HG03039 (cell line): ENCODE measurements around the gene B4GALT4.
"Not testable (repeated sequence)": the region's sequence is repeated elsewhere in the genome, so short reads cannot be mapped to it uniquely, and the experiment has no call there.

ENCODE experiments used
- ATAC-seq: cut with Tn5 transposase; IDR thresholded peaks from one replicate; pipeline ENCODE4 v1.9.1; 2021; ENCODE audit warnings: mild to moderate bottlenecking, moderate library complexity; ENCODE audit not compliant: unreplicated experiment

The B4GALT4 gene

DNA sequence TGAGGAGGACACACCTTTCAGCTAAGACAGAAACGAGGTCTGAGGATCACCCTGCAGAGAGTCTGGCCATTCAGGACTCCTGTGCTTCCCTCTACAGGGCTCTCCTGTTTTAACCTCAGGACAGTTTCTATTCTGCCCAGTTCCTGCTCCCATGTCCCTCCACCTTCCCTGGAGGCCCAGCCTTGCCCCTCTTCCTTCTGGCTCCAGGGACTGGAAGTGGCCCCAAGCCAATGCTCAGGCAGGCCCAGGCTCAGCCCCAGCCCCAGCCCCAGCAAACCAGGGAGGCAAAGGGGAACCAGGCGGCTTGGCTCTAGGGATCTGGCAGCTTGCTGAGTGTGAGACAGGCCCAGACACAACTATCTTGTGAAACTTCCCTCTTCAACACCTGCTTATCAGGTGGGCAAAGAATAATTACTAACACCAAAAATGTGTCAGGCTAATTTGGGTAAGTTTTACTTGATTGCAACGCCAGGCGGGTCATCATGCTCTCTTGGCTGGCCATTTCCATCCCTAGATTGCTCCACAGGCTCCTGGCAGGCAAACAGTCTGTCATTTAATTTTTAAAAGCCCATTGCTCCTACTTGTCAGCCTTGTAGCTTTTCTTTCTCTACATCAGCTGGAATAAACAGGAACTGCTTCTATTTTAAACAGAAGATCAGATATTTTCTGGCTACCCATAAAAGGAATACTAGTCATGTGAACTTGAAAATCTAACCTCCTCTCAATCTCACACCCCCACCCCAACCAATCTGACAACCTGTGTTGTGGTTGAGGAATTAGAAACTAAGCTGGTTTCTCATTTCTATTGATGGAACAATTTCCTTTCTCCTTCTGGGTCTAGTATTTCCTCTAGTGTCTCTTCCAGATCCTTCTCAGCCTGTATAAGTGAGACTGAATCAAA, 33.8 kb downstream of the B4GALT4 start:
- ATAC-seq, result no peak

- no peak for ATAC-seq
These were observed 35.0 kb downstream of the B4GALT4 start for GRCh38 chr3:119205685-119206084.

- no peak for ATAC-seq
These were observed 35.5 kb downstream of the B4GALT4 start for GRCh38 chr3:119205209-119205608.

- no peak for ATAC-seq
These were observed 44.8 kb downstream of the B4GALT4 start for GRCh38 chr3:119195911-119196310.

DNA sequence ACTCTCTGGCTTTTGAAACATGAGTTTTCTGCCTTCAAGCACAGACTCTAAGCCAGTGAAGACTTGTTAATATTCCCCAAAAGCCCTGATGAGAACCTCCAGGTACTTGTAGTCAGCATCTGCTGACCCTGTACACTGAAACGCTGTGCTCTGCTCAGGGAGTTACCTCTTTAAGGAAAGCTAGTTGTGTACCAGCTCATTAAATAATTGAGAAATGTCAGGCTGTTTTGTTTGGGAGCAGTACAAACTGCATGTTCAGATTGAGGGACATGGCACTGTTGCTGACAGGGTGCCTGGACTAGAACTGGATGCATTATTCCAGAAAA, 45.6 kb downstream of the B4GALT4 start:
- ATAC-seq, result no peak

DNA sequence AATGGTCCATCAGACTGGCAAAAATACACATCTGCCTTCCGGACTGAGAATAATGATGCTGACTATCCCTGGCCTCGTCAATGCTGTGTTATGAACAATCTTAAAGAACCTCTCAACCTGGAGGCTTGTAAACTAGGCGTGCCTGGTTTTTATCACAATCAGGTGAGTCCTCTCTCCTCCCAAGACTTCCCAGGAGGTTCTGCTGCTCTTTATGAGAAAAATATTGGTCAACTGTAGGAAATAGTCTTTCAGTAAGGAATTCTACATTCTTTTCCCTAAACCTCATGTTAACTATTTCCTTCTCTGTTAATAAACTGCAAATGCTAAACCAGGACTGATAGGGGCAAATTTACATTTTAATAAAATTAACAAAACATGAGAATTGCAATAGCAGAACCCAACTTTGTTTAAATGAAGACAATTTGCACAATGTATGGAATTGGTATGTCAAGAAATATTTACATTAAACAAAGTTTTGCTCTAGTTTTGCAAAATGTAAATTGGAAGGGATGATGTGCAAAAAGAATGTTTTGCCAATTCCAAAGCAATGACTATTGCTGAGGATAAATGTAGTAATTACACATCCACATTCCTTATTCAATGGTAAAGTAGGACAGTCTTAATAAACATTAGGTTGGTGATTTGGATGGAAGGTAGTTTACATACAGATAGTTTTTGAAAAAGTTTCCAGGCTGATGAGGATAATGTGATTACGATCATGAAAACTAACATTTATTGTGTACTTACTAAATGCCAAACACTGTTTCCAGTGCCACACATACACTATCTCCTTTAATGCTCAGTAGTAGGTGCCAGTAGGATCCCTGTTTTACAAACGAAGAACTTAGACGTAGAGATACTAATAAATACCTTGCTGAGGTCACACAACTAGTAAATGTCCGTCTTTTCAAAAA, 46.2 kb downstream of the B4GALT4 start:
- no peak for ATAC-seq

GRCh38 chr3:119191800-119192199, 48.9 kb downstream of the B4GALT4 start:
- ATAC-seq, result no peak

- no peak for ATAC-seq
These were observed 53.4 kb downstream of the B4GALT4 start for GRCh38 chr3:119187266-119187665.

DNA sequence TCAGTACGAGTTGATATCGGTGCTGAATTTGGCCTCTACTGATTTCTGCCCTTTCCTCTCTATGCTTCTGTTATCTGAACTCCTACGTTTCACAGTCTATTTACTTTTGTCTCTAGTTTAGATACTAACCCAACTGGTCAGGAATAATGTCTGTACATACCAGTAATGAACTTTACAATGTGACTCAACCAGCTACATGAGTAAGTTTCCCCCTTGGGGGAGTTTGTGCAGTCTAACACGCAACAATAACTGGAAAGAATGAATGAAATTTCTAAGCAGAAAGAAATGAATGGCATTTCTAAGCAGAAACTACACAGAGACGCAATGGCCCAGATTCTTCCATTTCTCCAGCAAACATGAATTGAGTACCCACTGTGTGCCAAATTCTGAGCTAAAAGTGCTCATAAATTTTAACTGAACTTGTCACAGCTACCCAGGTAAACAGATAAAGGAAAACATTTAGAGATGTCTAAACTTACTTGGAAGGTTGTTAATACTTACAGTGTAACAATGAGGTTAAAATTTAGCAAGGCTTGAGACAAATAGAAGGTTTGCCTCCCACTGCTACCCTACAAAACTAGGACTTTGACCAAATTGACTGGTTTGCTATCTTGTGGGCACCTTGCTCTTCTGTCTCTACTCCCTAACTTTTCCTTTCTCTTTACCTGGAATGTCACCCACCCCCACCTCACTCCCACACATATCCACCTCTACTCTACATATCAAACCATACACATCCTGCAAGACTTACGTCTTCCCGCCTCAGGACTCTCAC, 55.7 kb downstream of the B4GALT4 start:
- ATAC-seq, result no peak

GRCh38 chr3:119184111-119184510, 56.6 kb downstream of the B4GALT4 start:
- ATAC-seq, result no peak

GRCh38 chr3:119181765-119182164, 58.9 kb downstream of the B4GALT4 start:
- no peak for ATAC-seq

GRCh38 chr3:119177321-119177720, 63.4 kb downstream of the B4GALT4 start:
- no peak for ATAC-seq

DNA sequence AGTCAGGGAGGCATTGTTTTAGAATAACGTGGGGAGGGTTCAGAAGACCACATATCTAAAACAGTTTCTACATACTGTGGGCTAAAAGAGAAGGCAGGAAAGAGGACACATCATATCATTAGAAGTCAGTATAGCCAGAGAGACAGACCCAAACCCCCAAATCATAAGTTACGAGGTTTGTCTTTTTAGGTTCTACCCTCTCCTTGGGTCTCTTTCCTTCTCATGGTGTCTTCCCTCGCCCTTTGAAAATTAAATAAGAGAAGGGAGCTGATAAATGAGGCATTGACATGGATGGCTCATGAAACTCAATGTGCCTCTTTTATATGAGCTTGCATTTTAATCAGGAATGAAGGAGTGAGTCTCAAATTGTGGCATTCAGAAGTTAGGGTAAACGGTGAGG, 63.9 kb downstream of the B4GALT4 start:
- no peak for ATAC-seq

DNA sequence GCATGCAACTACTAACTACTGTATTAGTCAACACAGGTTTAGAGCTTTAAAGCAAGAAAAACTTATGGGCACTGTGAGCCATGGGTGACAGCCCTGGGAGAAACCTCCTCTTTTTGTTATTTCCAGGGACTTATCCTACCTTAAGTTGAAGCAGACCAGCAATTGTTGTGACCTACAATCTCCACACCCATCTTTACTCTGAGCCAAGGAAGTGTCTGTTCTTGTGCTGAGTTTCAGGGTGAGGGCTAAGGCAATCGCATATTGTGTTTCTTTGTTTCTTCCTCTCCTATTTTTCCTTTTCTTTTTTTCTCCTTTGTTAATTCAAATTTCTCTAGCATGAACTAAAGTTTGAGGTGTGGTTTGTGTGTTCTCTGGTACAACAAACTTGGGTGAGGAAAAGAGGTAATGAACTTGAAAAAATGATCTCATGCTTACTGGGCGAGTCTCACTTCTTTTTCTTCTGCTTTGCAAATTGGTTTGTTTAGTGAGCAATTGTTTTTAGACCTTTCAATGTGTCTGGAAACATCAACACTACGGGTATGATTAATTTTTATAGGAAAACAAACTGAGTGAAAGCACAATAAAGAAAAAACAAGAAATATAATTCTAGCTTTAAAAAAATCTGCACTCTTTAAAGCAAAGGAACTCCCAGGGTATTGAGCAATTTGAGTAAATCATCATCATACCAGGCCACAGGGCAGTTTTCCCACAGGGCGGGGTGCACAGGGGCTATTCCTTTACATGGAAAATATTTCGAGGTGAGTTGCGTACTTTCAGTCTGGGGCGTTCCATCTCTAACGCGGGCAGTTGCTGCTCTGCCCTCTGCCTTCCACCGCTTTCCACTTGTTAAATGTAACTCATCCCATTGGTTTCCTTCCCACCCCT, 64.6 kb downstream of the B4GALT4 start:
- no peak for ATAC-seq

- ATAC-seq, result no peak
These were observed 67.4 kb downstream of the B4GALT4 start, which contains the start of gene UPK1B for GRCh38 chr3:119173325-119173724. Gene UPK1B (plus strand): TSS chr3:119173598. CDS start chr3:119186742, 13,144 bp downstream.

- no peak for ATAC-seq
These were observed 69.9 kb downstream of the B4GALT4 start for GRCh38 chr3:119170821-119171220.

- ATAC-seq, result not testable (repeated sequence)
These were observed 75.9 kb downstream of the B4GALT4 start for GRCh38 chr3:119164745-119165144.
